HG03469 (cell line): Measurements from ENCODE around the gene IMMP2L.

ENCODE experiments used
- ATAC-seq: cut with Tn5 transposase; IDR thresholded peaks from one replicate; pipeline ENCODE4 v1.9.1; 2021; ENCODE audit warnings: mild to moderate bottlenecking, moderate library complexity, moderate number of reproducible peaks; ENCODE audit not compliant: unreplicated experiment

The IMMP2L gene

GRCh38 chr7:110790992-110791391 lies 771.3 kb downstream of the IMMP2L start:
- ATAC-seq = no peak

- no peak for ATAC-seq
Measured at GRCh38 chr7:110786328-110786965, 775.8 kb downstream of the IMMP2L start.

- no peak for ATAC-seq
Measured at GRCh38 chr7:110784749-110785148, 777.5 kb downstream of the IMMP2L start.

GRCh38 chr7:110780712-110781111 lies 781.6 kb downstream of the IMMP2L start:
- ATAC-seq = no peak

GRCh38 chr7:110779339-110779738 lies 783.0 kb downstream of the IMMP2L start:
- no peak for ATAC-seq

GRCh38 chr7:110775046-110775445 lies 787.2 kb downstream of the IMMP2L start:
- no peak for ATAC-seq

- ATAC-seq = no peak
Measured at GRCh38 chr7:110774071-110774470, 788.2 kb downstream of the IMMP2L start.

GRCh38 chr7:110772615-110773014 lies 789.7 kb downstream of the IMMP2L start:
- no peak for ATAC-seq

- no peak for ATAC-seq
Measured at GRCh38 chr7:110771717-110772116, 790.6 kb downstream of the IMMP2L start.

- ATAC-seq = no peak
Measured at GRCh38 chr7:110767550-110768110, 794.7 kb downstream of the IMMP2L start.

GRCh38 chr7:110766864-110767263 lies 795.4 kb downstream of the IMMP2L start:
- no peak for ATAC-seq

- ATAC-seq = no peak
Measured at GRCh38 chr7:110764852-110765251, 797.4 kb downstream of the IMMP2L start.

- ATAC-seq = no peak
Measured at GRCh38 chr7:110762546-110763225, 799.6 kb downstream of the IMMP2L start.

- ATAC-seq = no peak
Measured at GRCh38 chr7:110760341-110760740, 802.0 kb downstream of the IMMP2L start.

- no peak for ATAC-seq
Measured at GRCh38 chr7:110759069-110759468, 803.2 kb downstream of the IMMP2L start.

- no peak for ATAC-seq
Measured at GRCh38 chr7:110754649-110755048, 807.6 kb downstream of the IMMP2L start.

- no peak for ATAC-seq
Measured at GRCh38 chr7:110750931-110751605, 811.2 kb downstream of the IMMP2L start.

- no peak for ATAC-seq
Measured at GRCh38 chr7:110733221-110733620, 829.1 kb downstream of the IMMP2L start.

- no peak for ATAC-seq
Measured at GRCh38 chr7:110724811-110725210, 837.5 kb downstream of the IMMP2L start.

- ATAC-seq = no peak
Measured at GRCh38 chr7:110721395-110721794, 840.9 kb downstream of the IMMP2L start.

GRCh38 chr7:110720626-110721025 lies 841.7 kb downstream of the IMMP2L start:
- ATAC-seq = no peak

- no peak for ATAC-seq
Measured at GRCh38 chr7:110719741-110720140, 842.6 kb downstream of the IMMP2L start.
